Measurements from ENCODE around the gene TSPAN2.

Gene TSPAN2

GRCh38 chr1:115112496-115113375 is 23.4 kb upstream of the TSPAN2 start:
- DNase-seq: no peak

- DNase-seq: no peak
Observed at GRCh38 chr1:115107516-115108260, 18.4 kb upstream of the TSPAN2 start.

- DNase-seq: no peak
Observed at GRCh38 chr1:115105831-115106230, 16.5 kb upstream of the TSPAN2 start.

GRCh38 chr1:115099693-115100050 is 10.4 kb upstream of the TSPAN2 start:
- no peak for DNase-seq

GRCh38 chr1:115098979-115099692 is 9.8 kb upstream of the TSPAN2 start:
- peak; percentile 51 for DNase-seq

GRCh38 chr1:115092175-115092574 is 2.9 kb upstream of the TSPAN2 start:
- DNase-seq: no peak

GRCh38 chr1:115091572-115091971 is 2.3 kb upstream of the TSPAN2 start:
- no peak for DNase-seq

- no peak for DNase-seq
Observed at GRCh38 chr1:115090956-115091355, 1.7 kb upstream of the TSPAN2 start.

- DNase-seq: no peak
Observed at GRCh38 chr1:115090540-115090939, 1.2 kb upstream of the TSPAN2 start.

GRCh38 chr1:115090186-115090490 is 835 bp upstream of the TSPAN2 start:
- DNase-seq: no peak

GRCh38 chr1:115088871-115089419 is 358 bp downstream of the TSPAN2 start:
- DNase-seq: no peak

- DNase-seq: no peak
Observed at GRCh38 chr1:115088115-115088778, 1.1 kb downstream of the TSPAN2 start.

- DNase-seq: no peak
Observed at GRCh38 chr1:115086176-115086830, 3.0 kb downstream of the TSPAN2 start.

GRCh38 chr1:115084902-115085511 is 4.3 kb downstream of the TSPAN2 start:
- no peak for DNase-seq

GRCh38 chr1:115082949-115083348 is 6.4 kb downstream of the TSPAN2 start:
- DNase-seq: no peak

GRCh38 chr1:115078708-115079107 is 10.6 kb downstream of the TSPAN2 start:
- DNase-seq: no peak

GRCh38 chr1:115077984-115078330 is 11.3 kb downstream of the TSPAN2 start:
- DNase-seq: no peak

- DNase-seq: no peak
Observed at GRCh38 chr1:115077286-115077983, 11.9 kb downstream of the TSPAN2 start.

GRCh38 chr1:115076384-115076915 is 12.9 kb downstream of the TSPAN2 start:
- DNase-seq: no peak

GRCh38 chr1:115074839-115075534 is 14.3 kb downstream of the TSPAN2 start:
- DNase-seq: no peak
